SK-N-SH treated with all-trans-retinoic acid at 6 μM for 48 hours (cell line): ENCODE data around the gene AGAP1.

Experiments used
- ARNTL ChIP-seq: fragments of 450-650 bp; formaldehyde crosslinking; IDR thresholded peaks from 2 replicates; pipeline ENCODE4 v1.5.0; 2020; ENCODE audit warnings: low read depth, mild to moderate bottlenecking, moderate library complexity, borderline replicate concordance
- ESRRG ChIP-seq: fragments of 250-450 bp; sonication (Bioruptor Pico); IDR thresholded peaks from 2 replicates; pipeline ENCODE4 v1.6.1; 2021; ENCODE audit warnings: mild to moderate bottlenecking
- GLIS3 ChIP-seq: fragments of 250-450 bp; sonication (Bioruptor Pico); IDR thresholded peaks from 2 replicates; pipeline ENCODE4 v1.5.0; 2020; ENCODE audit warnings: mild to moderate bottlenecking, moderate library complexity
- ISL1 ChIP-seq: fragments of 250-450 bp; sonication (Bioruptor Pico); IDR thresholded peaks from 2 replicates; pipeline ENCODE4 v2.1.2; 2022; ENCODE audit warnings: mild to moderate bottlenecking, moderate library complexity
- OSR1 ChIP-seq: fragments of 250-450 bp; sonication (Bioruptor Pico); IDR thresholded peaks from 2 replicates; pipeline ENCODE4 v1.8.0; 2022; ENCODE audit warnings: moderate library complexity, mild to moderate bottlenecking, inconsistent platforms
- PPARA ChIP-seq: fragments of 250-450 bp; sonication (Bioruptor Pico); IDR thresholded peaks from 2 replicates; pipeline ENCODE4 v1.5.0; 2020; ENCODE audit warnings: mild to moderate bottlenecking, borderline replicate concordance
- RARB ChIP-seq: fragments of 250-450 bp; sonication (Bioruptor Pico); IDR thresholded peaks from 2 replicates; pipeline ENCODE4 v1.8.0; 2021; ENCODE audit warnings: mild to moderate bottlenecking, moderate library complexity
- TCF4 ChIP-seq: fragments of 250-450 bp; sonication (Bioruptor Pico); IDR thresholded peaks from 2 replicates; pipeline ENCODE4 v1.8.0; 2021; ENCODE audit warnings: mild to moderate bottlenecking, moderate library complexity, borderline replicate concordance
- ZC3H10 ChIP-seq: fragments of 250-450 bp; sonication (Bioruptor Pico); IDR thresholded peaks from 2 replicates; pipeline ENCODE4 v1.5.1; 2021; ENCODE audit warnings: mild to moderate bottlenecking, moderate library complexity
- TF ChIP-seq, protein P1 (sequence below): fragments of 250-450 bp; sonication (Bioruptor Pico); IDR thresholded peaks from 2 replicates; pipeline ENCODE4 v1.5.1; 2020; ENCODE audit warnings: low read depth, mild to moderate bottlenecking, moderate library complexity
- TF ChIP-seq, protein P2 (sequence below): fragments of 250-450 bp; sonication (Bioruptor Pico); IDR thresholded peaks from 2 replicates; pipeline ENCODE4 v1.8.0; 2020; ENCODE audit warnings: mild to moderate bottlenecking, moderate library complexity, borderline replicate concordance
- TF ChIP-seq, protein P3 (sequence below): fragments of 250-450 bp; sonication (Bioruptor Pico); IDR thresholded peaks from 2 replicates; pipeline ENCODE4 v1.5.1; 2021; ENCODE audit warnings: mild to moderate bottlenecking, moderate library complexity
- TF ChIP-seq, protein P4 (sequence below): fragments of 250-450 bp; sonication (Bioruptor Pico); IDR thresholded peaks from 2 replicates; pipeline ENCODE4 v1.5.0; 2020; ENCODE audit warnings: mild to moderate bottlenecking, moderate library complexity

DNA sequence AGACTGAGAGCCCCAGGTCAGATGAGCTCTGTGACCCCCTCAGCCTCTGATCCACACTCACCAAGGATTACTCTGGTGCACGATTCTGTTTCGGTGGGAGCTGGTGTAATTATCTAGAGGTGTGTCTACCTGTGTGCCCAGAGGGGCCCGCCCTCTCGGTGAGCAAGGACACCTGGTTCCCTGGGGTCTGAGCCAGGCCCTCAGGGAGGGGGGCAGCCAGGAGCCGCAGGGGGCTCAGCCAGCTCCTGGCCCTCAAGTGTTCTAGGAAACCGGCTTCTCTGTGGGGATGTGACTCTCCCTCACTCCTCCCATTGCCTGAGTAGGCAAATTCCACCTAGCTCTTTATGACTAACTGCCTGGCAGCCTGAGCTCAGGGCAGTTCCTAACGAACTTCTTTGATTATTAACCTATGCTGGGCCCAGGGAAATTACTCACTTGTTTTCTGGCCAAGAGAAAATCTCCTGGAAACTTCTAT, 17.4 kb downstream of the AGAP1 start:
- no peak for TF ChIP-seq PPARA (CRISPR knock-in tag)
- TF ChIP-seq, protein P1, sequence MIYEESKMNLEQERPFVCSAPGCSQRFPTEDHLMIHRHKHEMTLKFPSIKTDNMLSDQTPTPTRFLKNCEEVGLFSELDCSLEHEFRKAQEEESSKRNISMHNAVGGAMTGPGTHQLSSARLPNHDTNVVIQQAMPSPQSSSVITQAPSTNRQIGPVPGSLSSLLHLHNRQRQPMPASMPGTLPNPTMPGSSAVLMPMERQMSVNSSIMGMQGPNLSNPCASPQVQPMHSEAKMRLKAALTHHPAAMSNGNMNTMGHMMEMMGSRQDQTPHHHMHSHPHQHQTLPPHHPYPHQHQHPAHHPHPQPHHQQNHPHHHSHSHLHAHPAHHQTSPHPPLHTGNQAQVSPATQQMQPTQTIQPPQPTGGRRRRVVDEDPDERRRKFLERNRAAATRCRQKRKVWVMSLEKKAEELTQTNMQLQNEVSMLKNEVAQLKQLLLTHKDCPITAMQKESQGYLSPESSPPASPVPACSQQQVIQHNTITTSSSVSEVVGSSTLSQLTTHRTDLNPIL = no peak
- TF ChIP-seq, protein P2, sequence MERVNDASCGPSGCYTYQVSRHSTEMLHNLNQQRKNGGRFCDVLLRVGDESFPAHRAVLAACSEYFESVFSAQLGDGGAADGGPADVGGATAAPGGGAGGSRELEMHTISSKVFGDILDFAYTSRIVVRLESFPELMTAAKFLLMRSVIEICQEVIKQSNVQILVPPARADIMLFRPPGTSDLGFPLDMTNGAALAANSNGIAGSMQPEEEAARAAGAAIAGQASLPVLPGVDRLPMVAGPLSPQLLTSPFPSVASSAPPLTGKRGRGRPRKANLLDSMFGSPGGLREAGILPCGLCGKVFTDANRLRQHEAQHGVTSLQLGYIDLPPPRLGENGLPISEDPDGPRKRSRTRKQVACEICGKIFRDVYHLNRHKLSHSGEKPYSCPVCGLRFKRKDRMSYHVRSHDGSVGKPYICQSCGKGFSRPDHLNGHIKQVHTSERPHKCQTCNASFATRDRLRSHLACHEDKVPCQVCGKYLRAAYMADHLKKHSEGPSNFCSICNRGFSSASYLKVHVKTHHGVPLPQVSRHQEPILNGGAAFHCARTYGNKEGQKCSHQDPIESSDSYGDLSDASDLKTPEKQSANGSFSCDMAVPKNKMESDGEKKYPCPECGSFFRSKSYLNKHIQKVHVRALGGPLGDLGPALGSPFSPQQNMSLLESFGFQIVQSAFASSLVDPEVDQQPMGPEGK (CRISPR knock-in tag) = no peak
- TF ChIP-seq RARB = no peak
- no peak for TF ChIP-seq ARNTL (CRISPR knock-in tag)
- TF ChIP-seq, protein P3, sequence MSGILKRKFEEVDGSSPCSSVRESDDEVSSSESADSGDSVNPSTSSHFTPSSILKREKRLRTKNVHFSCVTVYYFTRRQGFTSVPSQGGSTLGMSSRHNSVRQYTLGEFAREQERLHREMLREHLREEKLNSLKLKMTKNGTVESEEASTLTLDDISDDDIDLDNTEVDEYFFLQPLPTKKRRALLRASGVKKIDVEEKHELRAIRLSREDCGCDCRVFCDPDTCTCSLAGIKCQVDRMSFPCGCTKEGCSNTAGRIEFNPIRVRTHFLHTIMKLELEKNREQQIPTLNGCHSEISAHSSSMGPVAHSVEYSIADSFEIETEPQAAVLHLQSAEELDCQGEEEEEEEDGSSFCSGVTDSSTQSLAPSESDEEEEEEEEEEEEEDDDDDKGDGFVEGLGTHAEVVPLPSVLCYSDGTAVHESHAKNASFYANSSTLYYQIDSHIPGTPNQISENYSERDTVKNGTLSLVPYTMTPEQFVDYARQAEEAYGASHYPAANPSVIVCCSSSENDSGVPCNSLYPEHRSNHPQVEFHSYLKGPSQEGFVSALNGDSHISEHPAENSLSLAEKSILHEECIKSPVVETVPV (CRISPR knock-in tag) = no peak
- TF ChIP-seq, protein P4, sequence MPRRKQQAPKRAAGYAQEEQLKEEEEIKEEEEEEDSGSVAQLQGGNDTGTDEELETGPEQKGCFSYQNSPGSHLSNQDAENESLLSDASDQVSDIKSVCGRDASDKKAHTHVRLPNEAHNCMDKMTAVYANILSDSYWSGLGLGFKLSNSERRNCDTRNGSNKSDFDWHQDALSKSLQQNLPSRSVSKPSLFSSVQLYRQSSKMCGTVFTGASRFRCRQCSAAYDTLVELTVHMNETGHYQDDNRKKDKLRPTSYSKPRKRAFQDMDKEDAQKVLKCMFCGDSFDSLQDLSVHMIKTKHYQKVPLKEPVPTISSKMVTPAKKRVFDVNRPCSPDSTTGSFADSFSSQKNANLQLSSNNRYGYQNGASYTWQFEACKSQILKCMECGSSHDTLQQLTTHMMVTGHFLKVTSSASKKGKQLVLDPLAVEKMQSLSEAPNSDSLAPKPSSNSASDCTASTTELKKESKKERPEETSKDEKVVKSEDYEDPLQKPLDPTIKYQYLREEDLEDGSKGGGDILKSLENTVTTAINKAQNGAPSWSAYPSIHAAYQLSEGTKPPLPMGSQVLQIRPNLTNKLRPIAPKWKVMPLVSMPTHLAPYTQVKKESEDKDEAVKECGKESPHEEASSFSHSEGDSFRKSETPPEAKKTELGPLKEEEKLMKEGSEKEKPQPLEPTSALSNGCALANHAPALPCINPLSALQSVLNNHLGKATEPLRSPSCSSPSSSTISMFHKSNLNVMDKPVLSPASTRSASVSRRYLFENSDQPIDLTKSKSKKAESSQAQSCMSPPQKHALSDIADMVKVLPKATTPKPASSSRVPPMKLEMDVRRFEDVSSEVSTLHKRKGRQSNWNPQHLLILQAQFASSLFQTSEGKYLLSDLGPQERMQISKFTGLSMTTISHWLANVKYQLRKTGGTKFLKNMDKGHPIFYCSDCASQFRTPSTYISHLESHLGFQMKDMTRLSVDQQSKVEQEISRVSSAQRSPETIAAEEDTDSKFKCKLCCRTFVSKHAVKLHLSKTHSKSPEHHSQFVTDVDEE (CRISPR knock-in tag) = no peak
- no peak for TF ChIP-seq GLIS3 (CRISPR knock-in tag)
- TF ChIP-seq OSR1 (CRISPR knock-in tag) = no peak
- no peak for TF ChIP-seq ESRRG
- no peak for TF ChIP-seq ISL1 (CRISPR knock-in tag)
- TF ChIP-seq TCF4 (CRISPR knock-in tag) = no peak
- TF ChIP-seq ZC3H10 (CRISPR knock-in tag) = no peak
